Peyer's patch (tissue), 4 donors: ENCODE measurements around the gene SUMO4.

Source experiments
- POLR2A ChIP-seq, 2 donors: fragments of 450-650 bp; IDR thresholded peaks; one replicate each; pipeline ENCODE4 v1.5.1; 2017; ENCODE audit warnings: antibody characterized with exemption in 2 of 2, mild to moderate bottlenecking in 2 of 2, moderate library complexity in 2 of 2
- TF ChIP-seq, protein P1 (sequence below), 6 experiments: fragments of 450-650 bp in 4 of 6; fragments of 200-600 bp in 2 of 6; sonication (generic) in 1 of 6; IDR thresholded peaks; one replicate each; pipeline ENCODE4 v1.5.1; 2017 to 2019; ENCODE audit warnings: antibody characterized with exemption in 6 of 6, mild to moderate bottlenecking in 3 of 6, moderate library complexity in 1 of 6

DNA sequence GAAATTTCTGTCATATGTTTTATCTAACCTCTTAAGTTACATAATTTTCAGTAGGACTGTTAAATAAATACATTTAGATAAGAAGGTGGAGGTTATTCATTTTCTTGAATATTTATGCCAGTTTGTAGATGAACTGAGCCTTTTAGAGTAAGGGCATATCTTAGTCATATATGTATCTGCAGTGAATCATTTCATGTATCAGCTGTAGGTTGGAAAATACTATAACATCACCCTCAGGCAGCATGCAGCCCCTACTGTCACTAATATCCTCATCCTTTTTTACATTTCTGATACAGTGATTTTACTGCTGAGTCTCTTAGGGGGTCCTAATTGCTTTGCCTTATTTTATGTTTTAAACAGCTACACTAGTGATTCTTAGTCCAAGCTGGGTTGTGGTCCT lies 19.5 kb upstream of the SUMO4 start:
- TF ChIP-seq POLR2A (IDR thresholded peaks at IDR 0.05) = no peak
- TF ChIP-seq, protein P1, sequence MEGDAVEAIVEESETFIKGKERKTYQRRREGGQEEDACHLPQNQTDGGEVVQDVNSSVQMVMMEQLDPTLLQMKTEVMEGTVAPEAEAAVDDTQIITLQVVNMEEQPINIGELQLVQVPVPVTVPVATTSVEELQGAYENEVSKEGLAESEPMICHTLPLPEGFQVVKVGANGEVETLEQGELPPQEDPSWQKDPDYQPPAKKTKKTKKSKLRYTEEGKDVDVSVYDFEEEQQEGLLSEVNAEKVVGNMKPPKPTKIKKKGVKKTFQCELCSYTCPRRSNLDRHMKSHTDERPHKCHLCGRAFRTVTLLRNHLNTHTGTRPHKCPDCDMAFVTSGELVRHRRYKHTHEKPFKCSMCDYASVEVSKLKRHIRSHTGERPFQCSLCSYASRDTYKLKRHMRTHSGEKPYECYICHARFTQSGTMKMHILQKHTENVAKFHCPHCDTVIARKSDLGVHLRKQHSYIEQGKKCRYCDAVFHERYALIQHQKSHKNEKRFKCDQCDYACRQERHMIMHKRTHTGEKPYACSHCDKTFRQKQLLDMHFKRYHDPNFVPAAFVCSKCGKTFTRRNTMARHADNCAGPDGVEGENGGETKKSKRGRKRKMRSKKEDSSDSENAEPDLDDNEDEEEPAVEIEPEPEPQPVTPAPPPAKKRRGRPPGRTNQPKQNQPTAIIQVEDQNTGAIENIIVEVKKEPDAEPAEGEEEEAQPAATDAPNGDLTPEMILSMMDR (IDR thresholded peaks at IDR 0.05) = no peak
